ENCODE measurements around the gene XRCC5.
"Not testable (repeated sequence)": the region's sequence is repeated elsewhere in the genome, so short reads cannot be mapped to it uniquely, and the experiment has no call there.

The XRCC5 gene

GRCh38 chr2:216108967-216109921 is at the start of gene XRCC5:
XRCC5 (plus strand) TSS chr2:216109348; CDS start chr2:216109437, 89 bp downstream.
- peak; percentile 94 for DNase-seq (ENCODE audit: low spot score)

GRCh38 chr2:216064014-216064630 is 45.0 kb upstream of the XRCC5 start:
- DNase-seq (ENCODE audit: low spot score) = no peak

GRCh38 chr2:216064665-216065064 is 44.5 kb upstream of the XRCC5 start:
- DNase-seq (ENCODE audit: low spot score) = no peak

- no peak for DNase-seq (ENCODE audit: low spot score)
Observed at GRCh38 chr2:216066230-216066629, 42.9 kb upstream of the XRCC5 start.

- no peak for DNase-seq (ENCODE audit: low spot score)
Observed at GRCh38 chr2:216069028-216069427, 40.1 kb upstream of the XRCC5 start.

GRCh38 chr2:216070195-216070594 is 39.0 kb upstream of the XRCC5 start:
- no peak for DNase-seq (ENCODE audit: low spot score)

- DNase-seq (ENCODE audit: low spot score) = no peak
Observed at GRCh38 chr2:216071111-216071851, 37.9 kb upstream of the XRCC5 start.

- no peak for DNase-seq (ENCODE audit: low spot score)
Observed at GRCh38 chr2:216072473-216072872, 36.7 kb upstream of the XRCC5 start.

GRCh38 chr2:216073773-216074172 is 35.4 kb upstream of the XRCC5 start:
- no peak for DNase-seq (ENCODE audit: low spot score)

- no peak for DNase-seq (ENCODE audit: low spot score)
Observed at GRCh38 chr2:216074380-216074779, 34.8 kb upstream of the XRCC5 start.

GRCh38 chr2:216074794-216075193 is 34.4 kb upstream of the XRCC5 start:
- no peak for DNase-seq (ENCODE audit: low spot score)

- no peak for DNase-seq (ENCODE audit: low spot score)
Observed at GRCh38 chr2:216075510-216076485, 33.4 kb upstream of the XRCC5 start.

GRCh38 chr2:216078776-216079175 is 30.4 kb upstream of the XRCC5 start:
- DNase-seq (ENCODE audit: low spot score) = no peak

- DNase-seq (ENCODE audit: low spot score) = not testable (repeated sequence)
Observed at GRCh38 chr2:216080048-216080447, 29.1 kb upstream of the XRCC5 start.

GRCh38 chr2:216081012-216081411 is 28.1 kb upstream of the XRCC5 start:
- DNase-seq (ENCODE audit: low spot score) = no peak

GRCh38 chr2:216081487-216082116 is 27.5 kb upstream of the XRCC5 start, which contains the start of the genes PECR and TMEM169:
PECR (minus strand) TSS chr2:216081809; CDS start chr2:216081741, 68 bp downstream.
TMEM169 (plus strand) TSS chr2:216081919; CDS start chr2:216095964, 14,045 bp downstream.
- DNase-seq (ENCODE audit: low spot score) = peak; percentile 84

- peak; percentile 12 for DNase-seq (ENCODE audit: low spot score)
Observed at GRCh38 chr2:216082117-216082711, 26.9 kb upstream of the XRCC5 start.

GRCh38 chr2:216082805-216083204 is 26.3 kb upstream of the XRCC5 start:
- no peak for DNase-seq (ENCODE audit: low spot score)

- no peak for DNase-seq (ENCODE audit: low spot score)
Observed at GRCh38 chr2:216083464-216084281, 25.5 kb upstream of the XRCC5 start.
